ENCODE measurements around the gene LIPN. TPM values are rescaled to one million over a fixed set of nuclear protein-coding genes. Genes with fewer than 3 reads are reported as not detected.

Gene LIPN
- total RNA-seq, 1 experiment from 2014 or later, result not detected

- no peak overlapping the region for H3K27ac Mint-ChIP-seq
- WGBS (ENCODE audit: extremely low coverage, insufficient read length, low lambda C conversion rate), result no CpG with 5 or more reads among the region's 2 CpGs
- H3K18ac ChIP-seq (ENCODE audit: insufficient read length, low read depth, low read length), result no peak overlapping the region
These were observed 43.8 kb downstream of the LIPN start for GRCh38 chr10:88803641-88804040.

More at GRCh38 chr10:88803641-88804040, 43.8 kb downstream of the LIPN start:
- H4K5ac ChIP-seq (ENCODE audit: insufficient read length, low read depth, low read length), result no peak overlapping the region
- H4K91ac ChIP-seq (ENCODE audit: insufficient read length, low read depth, low read length), result no peak overlapping the region
- no peak overlapping the region for H3K4ac ChIP-seq (ENCODE audit: low read depth, low read length)
- no peak overlapping the region for H4K8ac ChIP-seq (replicated peaks; ENCODE audit: insufficient read length, low read depth, low read length)
- H3K4me3 Mint-ChIP-seq, result no peak overlapping the region
- no peaks in the 10 kb centered on the region for H3K36me3 Mint-ChIP-seq (ENCODE audit: insufficient read depth in 1 of 3, low read depth in 3 of 3)
- H3K4me1 Mint-ChIP-seq, result peaks cover 8 to 14% of the 10 kb centered on the region in 2 experiments
- H3K9ac ChIP-seq (ENCODE audit: extremely low read depth, insufficient read length, low read length), result no peak overlapping the region
- DNase-seq, result no peak
- no peak overlapping the region for H2BK12ac ChIP-seq (ENCODE audit: insufficient read length, low read depth, low read length)
- no peaks in the 10 kb centered on the region for H3K9me3 ChIP-seq (ENCODE audit: control insufficient read depth, low read depth, low read length)
- H2AK5ac ChIP-seq (ENCODE audit: insufficient read length, low read length), result no peak overlapping the region
- H4K20me1 ChIP-seq (ENCODE audit: control insufficient read depth, insufficient read depth, insufficient read length), result no peaks in the 10 kb centered on the region
- H3K23ac ChIP-seq (ENCODE audit: insufficient read length, low read depth, low read length), result no peak overlapping the region
- H3K79me1 ChIP-seq (ENCODE audit: insufficient read depth, low read depth, low read length, poor library complexity, severe bottlenecking), result no peaks in the 10 kb centered on the region
- no peak overlapping the region for H2BK120ac ChIP-seq (ENCODE audit: low read depth, low read length, poor library complexity, severe bottlenecking)
- no peak overlapping the region for H2BK20ac ChIP-seq (ENCODE audit: low read depth, low read length, poor library complexity, severe bottlenecking)
- peaks cover 7% of the 10 kb centered on the region for H3K27me3 Mint-ChIP-seq (ENCODE audit: low read depth)
- no peak overlapping the region for H3K27ac ChIP-seq (ENCODE audit: insufficient read length, low read depth, low read length)
- H3K4me1 ChIP-seq (ENCODE audit: insufficient read depth, low read length), result 0 out of 2 replicates have a peak, but pooled peaks cover 2% of the 10 kb centered on the region
- H3K4me2 ChIP-seq (ENCODE audit: insufficient read depth, insufficient read length, low read length), result no peak overlapping the region
- H2AFZ ChIP-seq (ENCODE audit: low read length), result no peak overlapping the region
- no peaks in the 10 kb centered on the region for H3K27me3 ChIP-seq (ENCODE audit: insufficient read depth, low read length)
- H3K14ac ChIP-seq (ENCODE audit: insufficient read depth, low read length), result no peak overlapping the region
- H3T11ph ChIP-seq (ENCODE audit: low read length), result no peak overlapping the region
- H3K9me3 Mint-ChIP-seq, result no peaks in the 10 kb centered on the region
- H2BK15ac ChIP-seq (ENCODE audit: low read depth, low read length), result no peak overlapping the region
- no peak overlapping the region for H2BK5ac ChIP-seq (ENCODE audit: insufficient read length, low read length)
- no peak overlapping the region for H3K56ac ChIP-seq (ENCODE audit: insufficient read length, low read depth, low read length)
- TF ChIP-seq, protein P1, sequence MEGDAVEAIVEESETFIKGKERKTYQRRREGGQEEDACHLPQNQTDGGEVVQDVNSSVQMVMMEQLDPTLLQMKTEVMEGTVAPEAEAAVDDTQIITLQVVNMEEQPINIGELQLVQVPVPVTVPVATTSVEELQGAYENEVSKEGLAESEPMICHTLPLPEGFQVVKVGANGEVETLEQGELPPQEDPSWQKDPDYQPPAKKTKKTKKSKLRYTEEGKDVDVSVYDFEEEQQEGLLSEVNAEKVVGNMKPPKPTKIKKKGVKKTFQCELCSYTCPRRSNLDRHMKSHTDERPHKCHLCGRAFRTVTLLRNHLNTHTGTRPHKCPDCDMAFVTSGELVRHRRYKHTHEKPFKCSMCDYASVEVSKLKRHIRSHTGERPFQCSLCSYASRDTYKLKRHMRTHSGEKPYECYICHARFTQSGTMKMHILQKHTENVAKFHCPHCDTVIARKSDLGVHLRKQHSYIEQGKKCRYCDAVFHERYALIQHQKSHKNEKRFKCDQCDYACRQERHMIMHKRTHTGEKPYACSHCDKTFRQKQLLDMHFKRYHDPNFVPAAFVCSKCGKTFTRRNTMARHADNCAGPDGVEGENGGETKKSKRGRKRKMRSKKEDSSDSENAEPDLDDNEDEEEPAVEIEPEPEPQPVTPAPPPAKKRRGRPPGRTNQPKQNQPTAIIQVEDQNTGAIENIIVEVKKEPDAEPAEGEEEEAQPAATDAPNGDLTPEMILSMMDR (conservative IDR thresholded peaks at IDR 0.05), result no peak
- no peaks in the 10 kb centered on the region for H3K79me2 ChIP-seq (ENCODE audit: insufficient read depth, low read length)
- H3K23me2 ChIP-seq (ENCODE audit: insufficient read length, low read depth, low read length, poor library complexity, severe bottlenecking), result no peaks in the 10 kb centered on the region
